HG03108 (cell line): ENCODE data around the gene WFDC1.

Experiments used
- ATAC-seq: cut with Tn5 transposase; IDR thresholded peaks from one replicate; pipeline ENCODE4 v1.9.1; 2021; ENCODE audit warnings: moderate library complexity; ENCODE audit not compliant: unreplicated experiment

The WFDC1 gene

DNA sequence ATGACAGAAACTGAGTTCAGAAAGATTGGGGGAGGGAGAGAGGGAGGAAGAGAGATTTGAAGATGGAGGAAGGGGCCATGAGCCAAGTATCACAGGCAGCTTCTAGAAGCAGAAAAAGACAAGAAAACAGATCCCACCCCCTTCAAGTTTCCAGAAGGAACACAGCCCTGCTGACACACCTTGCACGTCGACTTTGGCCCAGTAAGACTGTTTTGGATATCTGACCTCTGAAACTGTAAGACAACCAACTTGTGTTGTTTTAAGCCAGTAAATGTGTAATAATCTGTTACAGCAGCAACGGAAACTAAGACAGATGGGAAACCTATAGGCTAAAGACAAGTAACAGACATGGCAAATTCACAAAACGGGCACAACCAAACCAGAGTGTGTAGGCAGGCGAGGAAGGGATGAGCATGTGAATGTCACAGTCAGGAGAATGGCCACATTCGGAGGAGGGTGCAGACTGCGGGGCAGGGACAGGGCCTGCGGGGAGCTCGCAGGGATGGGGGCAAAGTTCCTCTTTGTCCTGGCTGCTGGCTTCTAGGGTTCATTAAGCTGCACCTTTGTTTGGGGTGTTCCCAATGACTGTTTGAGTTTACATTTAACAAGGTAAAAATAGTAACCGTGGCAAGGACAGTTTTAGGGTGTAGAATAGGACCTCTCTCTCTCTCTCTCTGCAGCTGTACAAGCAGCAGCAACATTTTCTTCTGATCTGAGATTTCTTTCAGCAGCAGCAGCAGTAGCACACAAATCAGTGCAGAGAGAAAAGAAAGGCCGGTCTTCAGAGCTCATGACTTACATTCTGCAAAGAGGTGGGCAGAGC is 55.4 kb downstream of the WFDC1 start:
- ATAC-seq: no peak

DNA sequence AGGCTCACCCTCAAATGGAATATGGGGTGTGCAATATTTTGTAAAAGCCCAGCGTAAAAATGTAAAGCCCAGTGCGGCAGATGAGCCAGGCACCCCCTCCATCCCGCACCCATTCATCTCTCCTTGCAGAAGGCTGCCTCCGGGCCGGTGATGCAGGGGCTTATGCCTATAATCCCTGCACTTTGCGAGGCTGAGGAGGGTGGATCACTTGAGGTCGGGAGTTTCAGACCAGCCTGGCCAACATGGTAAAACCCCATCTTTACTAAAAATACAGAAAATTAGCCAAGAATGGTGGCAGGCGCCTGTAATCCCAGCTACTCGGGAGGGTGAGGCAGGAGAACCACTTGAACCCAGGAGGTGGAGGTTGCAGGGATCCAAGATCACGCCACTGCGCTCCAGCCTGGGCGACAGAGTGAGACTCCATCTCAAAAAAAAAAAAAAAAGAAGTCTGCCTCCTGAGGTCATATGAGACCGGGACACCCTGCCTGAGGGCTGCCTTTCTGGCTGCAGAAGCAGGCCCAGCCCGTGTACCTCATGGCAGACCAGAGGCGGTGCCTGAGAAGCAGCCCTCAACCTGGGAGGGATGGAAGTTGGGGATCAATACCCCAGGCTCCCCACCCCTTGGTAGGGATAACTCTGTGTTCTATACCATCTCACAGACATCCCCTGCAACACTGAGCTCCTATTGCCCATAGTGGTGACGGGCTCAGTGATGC is 56.2 kb downstream of the WFDC1 start:
- no peak for ATAC-seq

GRCh38 chr16:84351630-84352029 is 57.0 kb downstream of the WFDC1 start:
- ATAC-seq: no peak

DNA sequence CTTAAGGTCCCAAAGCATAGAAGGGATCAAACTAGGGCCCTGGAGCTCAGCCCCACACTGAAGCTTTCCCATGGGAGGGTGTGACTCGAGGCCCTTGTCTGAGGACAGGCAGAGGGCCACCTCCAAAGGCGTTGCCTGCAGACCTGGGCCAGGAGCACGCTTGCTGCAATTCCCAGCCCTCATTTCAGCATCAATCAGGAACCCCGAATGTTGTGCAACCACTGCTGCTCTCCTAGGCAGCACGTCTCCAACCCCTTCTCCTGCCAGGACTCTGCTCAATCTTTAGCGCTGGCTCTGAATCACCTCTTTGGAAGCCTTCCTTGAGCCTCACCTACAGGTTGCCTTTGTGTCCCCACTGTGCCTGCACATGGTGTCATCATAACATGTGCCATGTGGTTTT is 59.6 kb downstream of the WFDC1 start:
- no peak for ATAC-seq

DNA sequence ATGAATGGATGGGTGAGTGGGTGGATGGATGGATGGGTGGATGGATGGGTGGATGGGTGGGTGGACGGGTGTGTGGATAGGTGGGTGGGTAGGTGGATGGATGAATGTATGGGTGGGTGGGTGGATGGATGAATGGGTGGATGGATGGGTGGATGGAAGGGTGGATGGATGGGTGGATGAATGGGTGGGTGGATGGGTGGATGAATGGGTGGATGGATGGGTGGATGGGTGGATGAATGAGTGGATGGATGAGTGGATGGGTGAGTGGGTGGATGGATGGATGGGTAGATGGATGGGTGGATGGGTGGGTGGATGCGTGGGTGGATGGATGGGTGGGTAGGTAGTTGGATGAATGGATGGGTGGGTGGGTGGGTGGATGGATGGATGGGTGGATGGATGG is 60.5 kb downstream of the WFDC1 start:
- no peak for ATAC-seq

DNA sequence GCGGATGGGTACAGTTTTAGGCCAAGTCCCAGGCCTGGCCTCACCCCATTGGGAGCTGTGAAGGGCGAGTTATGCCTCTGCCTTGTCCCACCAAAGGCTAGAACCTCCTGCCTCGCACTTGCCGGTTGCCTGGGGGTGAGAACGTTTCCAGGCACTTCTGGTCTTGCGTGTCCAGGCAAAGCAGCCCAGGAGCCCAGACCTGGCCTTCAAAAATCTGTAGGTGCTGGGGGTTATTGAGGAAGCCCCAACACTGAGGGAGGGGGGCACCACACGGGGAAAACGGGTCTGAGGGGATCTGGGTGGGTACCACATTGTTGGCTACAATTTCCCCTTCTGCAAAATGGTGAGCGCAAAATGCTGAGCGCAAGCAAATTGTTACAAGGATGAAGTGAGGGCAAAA is 61.5 kb downstream of the WFDC1 start:
- ATAC-seq: no peak

DNA sequence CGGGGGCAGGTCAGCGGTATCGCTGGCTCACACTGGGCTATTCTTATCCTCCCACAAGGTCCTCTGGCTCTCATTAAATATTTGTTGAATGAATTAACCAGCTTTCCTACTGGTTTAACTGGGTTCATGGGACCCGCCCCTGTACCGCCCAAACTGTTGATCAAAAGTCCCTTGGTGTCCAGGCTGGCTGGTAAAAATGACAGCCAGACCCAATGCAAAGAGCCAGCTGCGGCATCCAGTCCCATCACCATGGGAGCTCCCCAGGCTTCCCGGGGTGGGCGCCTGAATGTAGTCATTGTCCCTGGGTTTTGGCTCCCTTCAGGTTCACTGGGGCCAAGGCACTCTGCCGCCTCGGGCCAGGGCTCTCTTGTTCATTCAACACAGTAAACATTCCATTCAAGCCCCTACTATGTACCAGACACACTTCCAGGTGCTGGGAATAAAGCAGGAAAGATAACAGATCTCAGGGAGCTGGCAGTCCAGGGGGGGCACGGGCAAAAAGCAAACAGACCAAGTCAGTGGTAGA is 62.0 kb downstream of the WFDC1 start:
- ATAC-seq: no peak

- ATAC-seq: no peak
These were observed 62.5 kb downstream of the WFDC1 start for GRCh38 chr16:84357191-84357651.

GRCh38 chr16:84358601-84359295 is 64.1 kb downstream of the WFDC1 start:
- ATAC-seq: no peak

GRCh38 chr16:84359326-84359725 is 64.6 kb downstream of the WFDC1 start:
- ATAC-seq: no peak

- ATAC-seq: no peak
These were observed 65.5 kb downstream of the WFDC1 start for GRCh38 chr16:84360170-84360569.

DNA sequence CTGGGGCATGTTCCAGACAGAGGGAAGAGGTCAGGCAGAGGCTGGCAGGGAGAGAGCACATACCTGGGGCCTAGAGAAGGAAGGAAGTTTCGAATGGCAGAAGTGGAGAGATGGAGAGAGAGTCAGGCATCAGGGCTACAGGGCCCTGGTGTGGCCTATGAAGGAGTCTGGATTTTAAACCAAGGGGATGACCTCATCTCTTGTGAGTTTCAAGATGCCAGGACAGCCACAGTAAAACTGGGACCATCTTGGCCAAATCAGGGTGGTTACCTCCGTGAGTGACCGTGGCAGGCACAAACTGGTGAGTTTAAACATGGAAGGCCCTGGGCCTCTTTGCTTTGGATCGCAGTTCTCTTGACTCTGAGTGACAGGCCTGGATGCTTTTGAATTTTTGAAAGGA is 66.1 kb downstream of the WFDC1 start:
- no peak for ATAC-seq

DNA sequence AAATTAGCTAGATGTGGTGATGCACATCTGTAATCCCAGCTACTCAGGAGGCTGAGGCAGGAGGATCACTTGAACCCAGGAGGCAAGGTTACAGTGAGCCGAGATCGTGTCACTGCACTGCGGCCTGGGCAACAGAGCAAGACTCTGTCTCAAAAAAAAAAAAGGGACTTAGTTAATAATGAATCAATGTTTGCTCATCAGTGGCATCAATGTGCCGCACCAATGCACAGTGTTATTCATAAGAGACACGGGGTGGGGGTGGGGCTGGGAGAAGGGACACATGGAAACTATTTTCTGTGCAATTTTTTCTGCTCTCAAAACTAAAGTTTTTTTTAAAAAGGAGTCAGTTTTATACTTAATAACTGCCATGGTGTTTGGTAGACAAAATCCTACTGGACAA is 66.9 kb downstream of the WFDC1 start:
- ATAC-seq: no peak

DNA sequence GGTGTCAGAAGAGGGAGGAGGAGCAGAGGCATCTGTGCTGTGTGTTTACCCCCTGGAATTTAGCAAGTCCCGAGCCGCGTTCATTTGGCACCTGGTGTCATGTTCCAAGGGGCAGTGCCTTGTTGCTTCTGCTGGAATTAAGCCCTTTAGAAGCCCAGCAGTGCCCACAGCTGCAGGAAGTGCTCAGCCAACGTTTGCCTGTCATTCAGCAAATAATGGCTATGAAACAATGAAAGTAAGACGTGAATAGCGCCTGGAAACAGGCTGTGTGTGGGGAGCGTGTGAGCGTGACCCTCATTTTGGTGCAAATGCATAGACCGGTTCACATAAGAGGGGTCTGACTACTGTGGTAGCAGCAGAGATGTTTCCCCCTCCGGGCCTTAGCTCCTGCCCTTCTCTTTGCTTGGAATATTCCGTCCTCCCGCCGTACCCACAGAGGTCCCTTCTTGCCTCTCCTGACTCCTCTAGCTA is 67.8 kb downstream of the WFDC1 start:
- no peak for ATAC-seq

DNA sequence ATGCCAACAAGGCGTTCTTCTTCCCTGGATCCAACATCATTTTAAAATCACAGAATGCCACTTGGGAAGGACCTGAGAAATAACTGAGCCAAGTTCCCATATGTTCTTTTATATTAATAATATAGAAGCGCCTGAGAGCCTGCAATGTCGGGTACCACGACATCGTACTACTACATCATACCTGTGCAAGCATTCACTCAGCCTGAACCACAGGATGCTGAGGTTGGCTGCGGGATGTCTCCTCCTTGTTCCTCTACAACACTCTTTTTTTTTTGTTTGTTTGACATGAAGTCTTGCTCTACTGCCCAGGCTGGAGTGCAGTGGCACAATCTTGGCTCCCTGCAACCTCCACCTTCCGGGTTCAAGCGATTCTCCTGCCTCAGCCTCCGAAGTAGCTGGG is 71.5 kb downstream of the WFDC1 start:
- ATAC-seq: no peak

GRCh38 chr16:84367297-84367680 is 72.6 kb downstream of the WFDC1 start:
- ATAC-seq: no peak

DNA sequence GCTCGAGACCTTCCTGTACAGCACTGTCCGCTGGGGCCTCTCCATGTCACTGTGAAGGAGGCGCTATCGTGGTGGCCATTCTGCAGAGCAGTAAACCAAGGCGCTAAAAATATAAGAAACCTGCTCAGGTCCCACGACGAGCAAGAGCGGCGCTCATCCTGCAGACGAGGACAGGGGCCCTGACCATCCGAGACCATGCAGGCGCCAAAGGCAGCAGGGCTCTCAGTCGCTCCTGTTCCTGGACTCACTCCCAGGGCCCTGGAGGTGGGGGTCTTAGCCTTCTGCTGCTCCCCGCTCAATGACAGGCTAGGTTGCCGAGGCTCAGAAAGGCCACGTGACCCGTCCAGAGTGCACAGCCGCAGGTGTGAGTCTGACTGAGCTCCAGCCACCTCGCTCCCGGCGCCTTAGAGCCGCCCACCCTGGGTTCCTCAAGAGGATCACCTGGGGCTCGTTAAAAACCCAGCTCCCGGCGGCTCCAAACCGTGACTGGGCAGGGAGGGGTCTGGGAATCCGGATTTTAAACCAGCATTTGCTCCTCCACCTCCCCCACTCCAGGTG is 73.2 kb downstream of the WFDC1 start:
- no peak for ATAC-seq

DNA sequence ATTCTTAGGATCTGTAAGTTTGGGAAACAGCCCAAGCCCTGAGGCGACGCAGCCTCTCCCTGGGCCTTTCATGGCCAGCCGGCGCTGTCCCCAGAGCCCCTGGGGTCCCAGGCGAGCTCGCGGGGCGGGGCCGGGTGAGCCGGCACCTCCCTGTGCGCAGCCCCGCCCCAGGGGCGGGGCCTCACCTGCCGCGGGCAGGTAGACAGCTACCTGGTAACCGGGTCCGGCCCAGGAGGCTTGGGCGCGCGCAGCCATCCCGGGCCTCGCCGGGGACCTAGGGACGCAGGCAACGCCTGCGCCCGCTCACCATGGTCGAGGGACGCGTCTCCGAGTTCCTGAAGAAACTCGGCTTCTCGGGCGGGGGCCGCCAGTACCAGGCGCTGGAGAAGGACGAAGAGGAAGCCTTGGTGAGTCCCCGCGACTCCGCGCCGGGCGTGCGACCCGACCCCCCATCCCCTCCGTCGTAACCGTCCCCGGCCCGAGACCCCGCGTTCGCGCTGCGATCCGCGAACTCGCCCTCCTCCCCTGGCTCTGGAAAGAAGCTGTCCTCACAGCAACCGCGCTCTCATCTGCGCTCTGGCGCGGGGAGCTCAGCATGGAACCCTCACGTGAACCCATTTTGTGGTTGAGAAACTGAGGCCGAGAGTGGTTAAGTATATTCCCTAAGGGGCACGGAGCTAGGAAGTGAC is 73.8 kb downstream of the WFDC1 start, which contains the start of gene ATP2C2:
Gene ATP2C2, plus strand, starts transcription at position 231 of the 689 bp plus-strand sequence. Its CDS starts 78 bp downstream, at position 309.
- no peak for ATAC-seq

DNA sequence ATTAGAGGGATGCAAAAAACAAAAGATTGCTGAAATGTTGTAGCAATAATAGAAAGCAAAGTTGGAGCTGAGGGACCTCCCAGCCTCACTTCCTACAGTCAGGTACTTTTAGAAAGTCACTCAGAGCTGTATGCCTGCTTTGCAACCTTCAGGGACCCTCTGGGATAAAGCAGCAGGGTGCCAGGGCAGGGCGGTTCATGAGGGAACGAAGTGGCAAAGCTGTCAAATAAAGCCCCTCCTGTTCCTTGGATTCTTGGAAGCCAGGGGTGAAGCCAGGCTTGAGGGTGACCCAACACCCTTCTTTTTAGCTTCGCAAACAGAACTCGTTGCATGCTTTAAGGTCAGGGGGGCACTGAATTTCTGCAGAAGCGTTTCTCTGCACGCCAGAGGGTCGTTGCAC is 74.4 kb downstream of the WFDC1 start:
- ATAC-seq: no peak

GRCh38 chr16:84369938-84370627 is 75.4 kb downstream of the WFDC1 start:
- ATAC-seq: no peak
